ENCODE results near the gene PPP6R1. TPM values are rescaled to one million over a fixed set of nuclear protein-coding genes. Genes with fewer than 3 reads are reported as not detected.

PPP6R1 gene
- total and polyA plus RNA-seq, 11 donors: 28.6 to 60.4 (median 41.1) TPM

DNA sequence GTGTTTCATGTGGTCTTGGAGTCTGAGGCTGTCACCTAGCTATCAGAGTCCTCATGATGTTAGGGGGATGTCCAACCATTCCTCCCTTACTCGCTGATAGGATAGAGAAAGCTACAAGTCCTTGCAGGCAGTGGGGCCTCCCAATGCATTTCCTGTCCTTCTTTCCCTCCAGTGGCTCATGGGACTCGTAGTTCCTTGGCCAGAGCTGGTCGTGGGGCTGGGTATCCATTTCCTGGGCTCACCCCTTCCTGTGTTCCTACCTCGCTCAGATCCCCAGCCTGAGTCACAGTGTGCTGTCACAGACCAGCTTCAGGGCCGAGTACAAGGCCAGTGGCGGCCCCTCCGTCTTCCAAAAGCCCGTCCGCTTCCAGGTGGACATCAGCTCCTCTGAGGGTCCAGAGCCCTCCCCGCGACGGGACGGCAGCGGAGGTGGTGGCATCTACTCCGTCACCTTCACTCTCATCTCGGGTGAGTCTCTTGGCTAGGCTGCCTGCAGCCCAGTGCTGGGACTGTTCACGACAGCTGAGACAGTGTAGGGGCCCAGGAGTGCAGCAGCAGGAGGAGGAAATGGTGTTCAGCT is 47.3 kb upstream of the PPP6R1 start:
- no peaks in the 10 kb centered on the region for H3K27me3 ChIP-seq
- peaks cover 0 to 44% (median 0%) of the 10 kb centered on the region in 9 donors for H3K36me3 ChIP-seq
- no peak overlapping the region for H3K4me3 ChIP-seq
- ATAC-seq (no peak), DNase-seq (no peak)
- intact Hi-C loops (cut with DNase I): loop anchor here in 4 of 10 donors (10.0 kb wide), 3 partner anchors 69 to 109 kb away; partner anchors contain the start of genes IL11 (in 2 of the 4), TMEM190 (in 2 of the 4), RPL28 (in 1 of the 4) and TMEM238 (in 1 of the 4)
- H3K9me3 ChIP-seq: no peaks in the 10 kb centered on the region
- 91 to 94% (median 93%) methylated on average over 16 to 17 of the region's 17 CpGs for WGBS, 4 donors
- peaks cover 0 to 10% (median 4%) of the 10 kb centered on the region in 12 donors for H3K4me1 ChIP-seq
- TF ChIP-seq POLR2A (IDR thresholded peaks at IDR 0.05): no peak
- no peak overlapping the region for H3K27ac ChIP-seq

DNA sequence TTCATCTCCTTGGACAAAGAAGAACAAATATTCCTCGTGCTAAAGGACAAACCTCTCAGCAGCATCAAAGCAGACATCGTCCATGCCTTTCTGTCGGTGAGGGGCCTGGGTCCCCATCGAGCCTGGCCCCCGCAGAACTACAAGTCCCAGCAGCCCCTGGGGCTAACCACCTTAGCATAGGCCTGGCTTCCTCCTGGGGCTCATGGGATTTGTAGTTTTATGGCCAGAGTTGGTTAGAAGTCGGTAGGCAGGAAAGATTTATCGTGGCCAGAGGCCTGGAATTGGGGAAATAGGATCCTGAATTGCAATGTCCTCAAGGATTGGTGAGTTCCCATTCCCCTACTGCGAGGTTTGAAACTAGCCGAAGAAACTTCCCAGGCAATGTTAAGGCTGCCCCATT is 46.7 kb upstream of the PPP6R1 start:
- DNase-seq: peak in 1 of 5 donors; percentile 46

DNA sequence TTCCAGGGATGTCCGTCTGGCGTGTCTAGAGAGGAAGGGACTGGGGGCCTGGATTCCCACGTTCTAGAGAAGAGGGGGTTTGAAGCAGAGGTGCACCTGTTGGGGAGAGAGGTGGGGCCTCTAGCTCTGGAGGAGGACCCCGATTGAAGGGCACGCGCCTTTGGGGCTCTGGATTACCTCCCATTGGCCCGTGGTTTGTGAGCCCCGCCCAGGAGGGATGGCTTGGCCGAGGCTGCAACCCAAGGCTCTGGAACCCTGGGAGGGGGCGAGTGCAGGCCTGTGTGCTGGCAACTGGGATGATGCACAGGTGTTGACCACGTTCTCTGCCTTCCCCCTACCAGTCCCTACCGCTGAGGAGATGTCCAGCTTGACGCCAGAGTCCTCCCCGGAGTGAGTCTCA is 46.2 kb upstream of the PPP6R1 start:
- peaks cover 0 to 10% (median 4%) of the 10 kb centered on the region in 12 donors for H3K4me1 ChIP-seq
- intact Hi-C loops (cut with DNase I): loop anchor here (5.0 to 10.0 kb wide), 6 partner anchors 32 to 197 kb away; partner anchors contain the start of genes TMEM238 (in 5 of the 10), KMT5C (in 3 of the 10), IL11 (in 2 of the 10) and TMEM190 (in 2 of the 10)
- H3K27me3 ChIP-seq: no peaks in the 10 kb centered on the region
- H3K9me3 ChIP-seq: no peaks in the 10 kb centered on the region
- DNase-seq: no peak
- peaks cover 0 to 44% (median 0%) of the 10 kb centered on the region in 9 donors for H3K36me3 ChIP-seq
- WGBS, 4 donors: 73 to 85% (median 82%) methylated on average over 14 of the region's 14 CpGs
- no peak overlapping the region for H3K27ac ChIP-seq
- ATAC-seq: no peak
- H3K4me3 ChIP-seq: no peak overlapping the region
- TF ChIP-seq, protein P1, sequence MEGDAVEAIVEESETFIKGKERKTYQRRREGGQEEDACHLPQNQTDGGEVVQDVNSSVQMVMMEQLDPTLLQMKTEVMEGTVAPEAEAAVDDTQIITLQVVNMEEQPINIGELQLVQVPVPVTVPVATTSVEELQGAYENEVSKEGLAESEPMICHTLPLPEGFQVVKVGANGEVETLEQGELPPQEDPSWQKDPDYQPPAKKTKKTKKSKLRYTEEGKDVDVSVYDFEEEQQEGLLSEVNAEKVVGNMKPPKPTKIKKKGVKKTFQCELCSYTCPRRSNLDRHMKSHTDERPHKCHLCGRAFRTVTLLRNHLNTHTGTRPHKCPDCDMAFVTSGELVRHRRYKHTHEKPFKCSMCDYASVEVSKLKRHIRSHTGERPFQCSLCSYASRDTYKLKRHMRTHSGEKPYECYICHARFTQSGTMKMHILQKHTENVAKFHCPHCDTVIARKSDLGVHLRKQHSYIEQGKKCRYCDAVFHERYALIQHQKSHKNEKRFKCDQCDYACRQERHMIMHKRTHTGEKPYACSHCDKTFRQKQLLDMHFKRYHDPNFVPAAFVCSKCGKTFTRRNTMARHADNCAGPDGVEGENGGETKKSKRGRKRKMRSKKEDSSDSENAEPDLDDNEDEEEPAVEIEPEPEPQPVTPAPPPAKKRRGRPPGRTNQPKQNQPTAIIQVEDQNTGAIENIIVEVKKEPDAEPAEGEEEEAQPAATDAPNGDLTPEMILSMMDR (IDR thresholded peaks at IDR 0.05): no peak
- TF ChIP-seq POLR2A (IDR thresholded peaks at IDR 0.05): no peak

More for the DNA sequence above, 46.7 kb upstream of the PPP6R1 start:
- intact Hi-C loops (cut with DNase I): loop anchor here in 4 of 10 donors (10.0 kb wide), 3 partner anchors 69 to 109 kb away; partner anchors contain the start of genes IL11 (in 2 of the 4), TMEM190 (in 2 of the 4), RPL28 (in 1 of the 4) and TMEM238 (in 1 of the 4)
- H3K36me3 ChIP-seq: peaks cover 0 to 44% (median 0%) of the 10 kb centered on the region in 9 donors
- H3K9me3 ChIP-seq: no peaks in the 10 kb centered on the region
- H3K27ac ChIP-seq: no peak overlapping the region
- no peak overlapping the region for H3K4me3 ChIP-seq
- 81 to 85% (median 82%) methylated on average over 9 of the region's 9 CpGs for WGBS, 4 donors
- no peaks in the 10 kb centered on the region for H3K27me3 ChIP-seq
- peaks cover 0 to 10% (median 4%) of the 10 kb centered on the region in 12 donors for H3K4me1 ChIP-seq
- TF ChIP-seq, protein P1 (IDR thresholded peaks at IDR 0.05): no peak
- no peak for TF ChIP-seq POLR2A (IDR thresholded peaks at IDR 0.05)
- ATAC-seq: peak in 3 of 4 donors; percentile 57 to 68 (median 66)

DNA sequence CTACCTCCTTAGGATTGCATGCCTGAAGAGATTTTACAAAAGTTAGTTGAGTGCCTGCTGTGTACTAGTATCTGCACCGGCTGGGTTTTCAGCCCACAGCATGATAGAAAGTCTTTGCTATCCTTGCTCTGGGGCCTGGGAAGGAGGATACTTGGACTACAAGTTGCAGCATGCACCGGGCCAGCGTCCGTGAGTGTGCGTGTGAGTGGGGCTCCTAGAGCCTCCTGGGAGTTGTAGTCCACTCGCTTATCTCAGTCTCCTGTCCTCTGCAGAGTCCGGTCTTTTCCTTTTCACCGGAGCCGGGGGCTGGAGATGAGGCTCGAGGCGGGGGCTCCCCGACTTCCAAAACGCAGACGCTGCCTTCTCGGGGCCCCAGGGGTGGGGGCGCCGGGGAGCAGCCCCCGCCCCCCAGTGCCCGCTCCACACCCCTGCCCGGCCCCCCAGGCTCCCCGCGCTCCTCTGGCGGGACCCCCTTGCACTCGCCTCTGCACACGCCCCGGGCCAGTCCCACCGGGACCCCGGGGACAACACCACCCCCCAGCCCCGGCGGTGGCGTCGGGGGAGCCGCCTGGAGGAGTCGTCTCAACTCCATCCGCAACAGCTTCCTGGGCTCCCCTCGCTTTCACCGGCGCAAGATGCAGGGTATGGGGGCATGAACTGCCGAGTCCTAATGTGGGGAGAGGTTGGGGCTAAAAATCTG is 45.6 kb upstream of the PPP6R1 start:
- DNase-seq (peak in 1 of 5 donors; percentile 63), ATAC-seq (peak in 2 of 4 donors; percentile 33 to 38)
- WGBS, 4 donors: 82 to 91% (median 89%) methylated on average over 33 to 39 of the region's 39 CpGs
- no peak for TF ChIP-seq POLR2A (IDR thresholded peaks at IDR 0.05)
- H3K27me3 ChIP-seq: no peaks in the 10 kb centered on the region
- no peak overlapping the region for H3K4me3 ChIP-seq
- H3K4me1 ChIP-seq: peaks cover 0 to 10% (median 4%) of the 10 kb centered on the region in 12 donors
- H3K9me3 ChIP-seq: no peaks in the 10 kb centered on the region
- intact Hi-C loops (cut with DNase I): loop anchor here (5.0 to 10.0 kb wide), 6 partner anchors 33 to 198 kb away; partner anchors contain the start of genes TMEM238 (in 5 of the 10), KMT5C (in 3 of the 10), IL11 (in 2 of the 10) and TMEM190 (in 2 of the 10)
- no peak overlapping the region for H3K27ac ChIP-seq
- peaks cover 0 to 44% (median 0%) of the 10 kb centered on the region in 9 donors for H3K36me3 ChIP-seq
